HCT116 (cell line): ENCODE data around the gene GJD2. TPM values are rescaled to one million over a fixed set of nuclear protein-coding genes. Genes with fewer than 3 reads are reported as not detected.

Experiments used
- ATAC-seq: fragments of 200-7000 bp; cut with Tn5 transposase; 2 replicates; pipeline ENCODE4 v1.9.1; 2020; ENCODE audit warnings: mild to moderate bottlenecking, moderate library complexity
- BruUV-seq: library from RNA; stranded (reverse); fragments of 400-500 nt; replicated peaks from 2 replicates; lab custom pipeline; 2021; lab: Mats Ljungman, UMichigan
- CTCF ChIA-PET: fragments of 300-600 bp; sonication (Branson Sonifier 250); formaldehyde crosslinking; loops from one replicate; lab custom pipeline; 2021; ENCODE audit warnings: antibody characterized with exemption; lab: Charles Lee
- POLR2A ChIA-PET: fragments of 300-600, 350-600 bp; sonication (Branson Sonifier 250); formaldehyde crosslinking; loops from one replicate; lab custom pipeline; 2021; ENCODE audit warnings: antibody characterized with exemption; lab: Charles Lee
- RAD21 ChIA-PET, 2 experiments: fragments of 300-600 bp; sonication (Branson Sonifier 250); formaldehyde crosslinking; loops; one replicate each; lab custom pipeline; 2023; ENCODE audit warnings: low total read pairs in 2 of 2; ENCODE audit not compliant: uncharacterized antibody in 2 of 2, unreplicated experiment in 2 of 2, low non-redundant PET in 1 of 2; lab: Charles Lee
- DNase-seq: peaks from one replicate; pipeline ENCODE4 v3.0.0-alpha.2; 2010; ENCODE audit warnings: low read depth, low spot score
- H2AFZ ChIP-seq: fragments of 200-600 bp; shearing (Covaris generic), sonication (generic); 2 replicates; pipeline ENCODE4 v1.6.1; 2017; ENCODE audit warnings: low read depth, mixed run types, mixed read lengths, antibody characterized with exemption, low read length; ENCODE audit not compliant: poor library complexity, severe bottlenecking
- H3K27ac ChIP-seq: 2 replicates; pipeline ENCODE4 v1.5.1; 2012; ENCODE audit warnings: low read depth, low read length
- H3K27me3 ChIP-seq: fragments of 200-600 bp; sonication (generic); 2 replicates; pipeline ENCODE4 v1.6.1; 2016; ENCODE audit warnings: mixed run types, low read length, mixed read lengths; ENCODE audit not compliant: insufficient read depth
- H3K36me3 ChIP-seq, 2 experiments: fragments of 200-500 bp in 1 of 2; fragments of 200-600 bp in 1 of 2; sonication (Bioruptor generic) in 1 of 2; sonication (generic) in 1 of 2; 2 replicates each; pipeline versions ENCODE4 v1.5.1 to v1.6.1; 2014 to 2016; ENCODE audit warnings: low read length in 2 of 2, inconsistent platforms in 1 of 2, mixed read lengths in 1 of 2, mixed run types in 1 of 2; ENCODE audit not compliant: insufficient read depth in 2 of 2, control insufficient read depth in 1 of 2
- H3K4me1 ChIP-seq, 2 experiments: fragments of 200-600 bp in 1 of 2; sonication (generic) in 1 of 2; 2 replicates each; pipeline versions ENCODE4 v1.5.1 to v1.6.1; 2012 to 2017; ENCODE audit warnings: low read length in 2 of 2, inconsistent platforms in 1 of 2, mild to moderate bottlenecking in 1 of 2, mixed read lengths in 1 of 2, mixed run types in 1 of 2, moderate library complexity in 1 of 2; ENCODE audit not compliant: insufficient read depth in 2 of 2, control insufficient read depth in 1 of 2
- H3K4me2 ChIP-seq: fragments of 200-600 bp; sonication (generic); 2 replicates; pipeline ENCODE4 v1.6.1; 2017; ENCODE audit warnings: mixed run types, low read length, mixed read lengths
- H3K4me3 ChIP-seq, 2 experiments: fragments of 200-600 bp in 1 of 2; sonication (generic) in 1 of 2; replicated peaks in 1 of 2; 2 replicates each; pipeline ENCODE4 v1.5.1; 2011 to 2016; ENCODE audit warnings: low read length in 2 of 2, control low read depth in 1 of 2, low read depth in 1 of 2, mild to moderate bottlenecking in 1 of 2, mixed read lengths in 1 of 2, mixed run types in 1 of 2
- H3K79me2 ChIP-seq: fragments of 200-600 bp; sonication (generic); 2 replicates; pipeline ENCODE4 v1.6.1; 2017; ENCODE audit warnings: mild to moderate bottlenecking, mixed run types, low read length, moderate library complexity, mixed read lengths; ENCODE audit not compliant: insufficient read depth
- H3K9ac ChIP-seq: fragments of 200-600 bp; sonication (generic); 2 replicates; pipeline ENCODE4 v1.6.1; 2016; ENCODE audit warnings: low read length, mixed read lengths
- H3K9me2 ChIP-seq: fragments of 200-600 bp; sonication (generic), shearing (Covaris generic); 2 replicates; pipeline ENCODE4 v1.6.1; 2017; ENCODE audit warnings: mixed run types, mild to moderate bottlenecking, moderate library complexity; ENCODE audit not compliant: insufficient read depth
- H3K9me3 ChIP-seq, 2 experiments: fragments of 200-500 bp in 1 of 2; fragments of 200-600 bp in 1 of 2; sonication (Bioruptor generic) in 1 of 2; sonication (generic) in 1 of 2; 2 replicates each; pipeline ENCODE4 v1.6.1; 2014 to 2017; ENCODE audit warnings: low read length in 2 of 2, mixed read lengths in 2 of 2, inconsistent platforms in 1 of 2, low read depth in 1 of 2, mild to moderate bottlenecking in 1 of 2, mixed run types in 1 of 2, moderate library complexity in 1 of 2; ENCODE audit not compliant: control insufficient read depth in 1 of 2, insufficient read depth in 1 of 2
- H4K20me1 ChIP-seq: fragments of 200-600 bp; sonication (generic), shearing (Covaris generic); 2 replicates; pipeline ENCODE4 v1.6.1; 2017; ENCODE audit warnings: mixed run types, mild to moderate bottlenecking, moderate library complexity; ENCODE audit not compliant: insufficient read depth
- CBX3 ChIP-seq: IDR thresholded peaks from 2 replicates; pipeline ENCODE4 v1.6.1; 2012; ENCODE audit warnings: low read depth
- EGR1 ChIP-seq: IDR thresholded peaks from 2 replicates; pipeline ENCODE4 v1.6.1; 2012; ENCODE audit warnings: low read depth
- ELF1 ChIP-seq: IDR thresholded peaks from 2 replicates; pipeline ENCODE4 v1.6.1; 2012; ENCODE audit warnings: low read depth, borderline replicate concordance
- EZH2 ChIP-seq: fragments of 200-600 bp; sonication (generic); IDR thresholded peaks from 2 replicates; pipeline ENCODE4 v1.6.1; 2017; ENCODE audit warnings: antibody characterized with exemption, mixed run types
- FOSL1 ChIP-seq: IDR thresholded peaks from 2 replicates; pipeline ENCODE4 v1.6.1; 2012; ENCODE audit warnings: low read depth
- JUND ChIP-seq: IDR thresholded peaks from 2 replicates; pipeline ENCODE4 v1.6.1; 2012
- MAX ChIP-seq: IDR thresholded peaks from 2 replicates; pipeline ENCODE4 v1.6.1; 2012
- RAD21 ChIP-seq: IDR thresholded peaks from 2 replicates; pipeline ENCODE4 v1.6.1; 2012; ENCODE audit warnings: low read depth, mild to moderate bottlenecking
- SIN3A ChIP-seq: IDR thresholded peaks from 2 replicates; pipeline ENCODE4 v1.6.1; 2012; ENCODE audit warnings: low read depth
- TCF7L2 ChIP-seq: IDR thresholded peaks from 2 replicates; pipeline ENCODE4 v1.7.0; 2011; ENCODE audit warnings: borderline replicate concordance, inconsistent platforms; ENCODE audit not compliant: insufficient read depth, insufficient read length; ENCODE audit errors: extremely low read depth
- YY1 ChIP-seq: IDR thresholded peaks from 2 replicates; pipeline ENCODE4 v1.6.1; 2011; ENCODE audit warnings: low read length, low read depth, moderate library complexity, mild to moderate bottlenecking; ENCODE audit not compliant: insufficient replicate concordance; ENCODE audit errors: extremely low read depth
- ZFX ChIP-seq: fragments of 450-650 bp; IDR thresholded peaks from 2 replicates; pipeline ENCODE4 v1.6.1; 2017
- ZNF274 ChIP-seq: fragments of 200-500 bp; sonication (Bioruptor generic); IDR thresholded peaks from 2 replicates; pipeline ENCODE4 v1.6.1; 2014; ENCODE audit warnings: mild to moderate bottlenecking, low read depth, low read length, inconsistent platforms
- intact Hi-C: fragments of 100-400 bp; cut with micrococcal nuclease; formaldehyde crosslinking; loops from 2 replicates; pipeline ENCODE4 v1.10.0; 2022
- total RNA-seq: library from RNA; stranded (reverse); gene quantifications from one replicate; pipeline ENCODE4 v1.2.1, GENCODE V29; 2021; ENCODE audit not compliant: unreplicated experiment
- TF ChIP-seq, protein P1 (sequence below), 3 experiments: fragments of 200-600 bp in 1 of 3; sonication (generic) in 1 of 3; IDR thresholded peaks in 2 of 3; conservative IDR thresholded peaks in 1 of 3; 2 replicates each; pipeline ENCODE4 v1.5.1; 2012 to 2017; ENCODE audit warnings: low read depth in 2 of 3, low read length in 2 of 3, antibody characterized with exemption in 1 of 3, borderline replicate concordance in 1 of 3, control low read depth in 1 of 3, mild to moderate bottlenecking in 1 of 3, mixed read lengths in 1 of 3, mixed run types in 1 of 3, moderate library complexity in 1 of 3; ENCODE audit not compliant: insufficient read depth in 1 of 3
- TF ChIP-seq, protein P2 (sequence below): IDR thresholded peaks from 2 replicates; pipeline ENCODE4 v1.6.1; 2012
- TF ChIP-seq, protein P3 (sequence below): IDR thresholded peaks from 2 replicates; pipeline ENCODE4 v1.6.1; 2012; ENCODE audit warnings: low read depth

GJD2 gene
- total RNA-seq, 1 experiment from 2014 or later: not detected

- TF ChIP-seq CBX3 (no peak), YY1 (no peak), JUND (no peak)
- TF ChIP-seq, protein P1, sequence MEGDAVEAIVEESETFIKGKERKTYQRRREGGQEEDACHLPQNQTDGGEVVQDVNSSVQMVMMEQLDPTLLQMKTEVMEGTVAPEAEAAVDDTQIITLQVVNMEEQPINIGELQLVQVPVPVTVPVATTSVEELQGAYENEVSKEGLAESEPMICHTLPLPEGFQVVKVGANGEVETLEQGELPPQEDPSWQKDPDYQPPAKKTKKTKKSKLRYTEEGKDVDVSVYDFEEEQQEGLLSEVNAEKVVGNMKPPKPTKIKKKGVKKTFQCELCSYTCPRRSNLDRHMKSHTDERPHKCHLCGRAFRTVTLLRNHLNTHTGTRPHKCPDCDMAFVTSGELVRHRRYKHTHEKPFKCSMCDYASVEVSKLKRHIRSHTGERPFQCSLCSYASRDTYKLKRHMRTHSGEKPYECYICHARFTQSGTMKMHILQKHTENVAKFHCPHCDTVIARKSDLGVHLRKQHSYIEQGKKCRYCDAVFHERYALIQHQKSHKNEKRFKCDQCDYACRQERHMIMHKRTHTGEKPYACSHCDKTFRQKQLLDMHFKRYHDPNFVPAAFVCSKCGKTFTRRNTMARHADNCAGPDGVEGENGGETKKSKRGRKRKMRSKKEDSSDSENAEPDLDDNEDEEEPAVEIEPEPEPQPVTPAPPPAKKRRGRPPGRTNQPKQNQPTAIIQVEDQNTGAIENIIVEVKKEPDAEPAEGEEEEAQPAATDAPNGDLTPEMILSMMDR (IDR thresholded peaks at IDR 0.05 in 2 of 3, conservative IDR thresholded peaks at IDR 0.05 in 1 of 3; ENCODE audit: borderline replicate concordance in 1 of 3, insufficient read depth in 1 of 3, low read depth in 2 of 3, low read length in 2 of 3): no peak
- TF ChIP-seq, protein P2, sequence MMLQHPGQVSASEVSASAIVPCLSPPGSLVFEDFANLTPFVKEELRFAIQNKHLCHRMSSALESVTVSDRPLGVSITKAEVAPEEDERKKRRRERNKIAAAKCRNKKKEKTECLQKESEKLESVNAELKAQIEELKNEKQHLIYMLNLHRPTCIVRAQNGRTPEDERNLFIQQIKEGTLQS: no peak
Observed at GRCh38 chr15:34802803-34803750, 48.3 kb upstream of the GJD2 start (continued).

DNA sequence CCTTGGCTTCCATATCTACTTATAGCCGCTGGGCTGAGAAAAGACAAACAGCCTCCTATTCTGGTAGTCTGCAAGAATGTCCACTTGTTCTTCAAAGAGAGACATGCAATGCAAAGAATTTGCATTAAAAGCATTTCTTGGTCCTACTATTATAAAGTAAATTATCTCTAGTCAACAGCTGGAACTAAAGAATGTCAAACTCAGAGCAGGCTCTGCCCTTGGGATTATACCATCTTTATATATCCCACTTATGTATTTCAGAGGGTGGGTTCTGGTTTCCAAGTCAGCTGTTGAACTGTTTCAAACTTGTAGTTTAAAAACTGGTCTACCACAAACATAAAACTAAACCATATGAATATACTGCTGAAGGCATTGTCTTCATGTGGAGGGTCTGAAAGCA lies 47.6 kb upstream of the GJD2 start:
- ChIA-PET RAD21 (no interaction called here), CTCF (no interaction called here), POLR2A (no interaction called here)
- no peaks in the 10 kb centered on the region; the same call in none of the 2 replicates for H3K27me3 ChIP-seq
- DNase-seq (no peak), ATAC-seq (no peak)
- H2AFZ ChIP-seq: no peak overlapping the region
- no peaks in the 10 kb centered on the region for H3K4me1 ChIP-seq
- no peaks in the 10 kb centered on the region for H3K36me3 ChIP-seq
- H3K79me2 ChIP-seq: no peaks in the 10 kb centered on the region
- H3K9me2 ChIP-seq: no peaks in the 10 kb centered on the region
- no peak overlapping the region for H3K4me2 ChIP-seq
- no TSS peak for BruUV-seq
- H3K4me3 ChIP-seq: no peak overlapping the region
- no peaks in the 10 kb centered on the region for H3K9me3 ChIP-seq
- H4K20me1 ChIP-seq: no peaks in the 10 kb centered on the region
- no peak overlapping the region for H3K27ac ChIP-seq
- no peak overlapping the region for H3K9ac ChIP-seq
- intact Hi-C loops: loop anchor here (2.0 kb wide), 1 partner anchor 18 kb away; no protein-coding TSS in a partner anchor
- TF ChIP-seq ELF1 (no peak), FOSL1 (no peak), ZFX (no peak), CBX3 (no peak), MAX (no peak), JUND (no peak), RAD21 (no peak), YY1 (no peak), SIN3A (no peak), ZNF274 (no peak), TCF7L2 (no peak), EGR1 (no peak), EZH2 (no peak)
- TF ChIP-seq, protein P3, sequence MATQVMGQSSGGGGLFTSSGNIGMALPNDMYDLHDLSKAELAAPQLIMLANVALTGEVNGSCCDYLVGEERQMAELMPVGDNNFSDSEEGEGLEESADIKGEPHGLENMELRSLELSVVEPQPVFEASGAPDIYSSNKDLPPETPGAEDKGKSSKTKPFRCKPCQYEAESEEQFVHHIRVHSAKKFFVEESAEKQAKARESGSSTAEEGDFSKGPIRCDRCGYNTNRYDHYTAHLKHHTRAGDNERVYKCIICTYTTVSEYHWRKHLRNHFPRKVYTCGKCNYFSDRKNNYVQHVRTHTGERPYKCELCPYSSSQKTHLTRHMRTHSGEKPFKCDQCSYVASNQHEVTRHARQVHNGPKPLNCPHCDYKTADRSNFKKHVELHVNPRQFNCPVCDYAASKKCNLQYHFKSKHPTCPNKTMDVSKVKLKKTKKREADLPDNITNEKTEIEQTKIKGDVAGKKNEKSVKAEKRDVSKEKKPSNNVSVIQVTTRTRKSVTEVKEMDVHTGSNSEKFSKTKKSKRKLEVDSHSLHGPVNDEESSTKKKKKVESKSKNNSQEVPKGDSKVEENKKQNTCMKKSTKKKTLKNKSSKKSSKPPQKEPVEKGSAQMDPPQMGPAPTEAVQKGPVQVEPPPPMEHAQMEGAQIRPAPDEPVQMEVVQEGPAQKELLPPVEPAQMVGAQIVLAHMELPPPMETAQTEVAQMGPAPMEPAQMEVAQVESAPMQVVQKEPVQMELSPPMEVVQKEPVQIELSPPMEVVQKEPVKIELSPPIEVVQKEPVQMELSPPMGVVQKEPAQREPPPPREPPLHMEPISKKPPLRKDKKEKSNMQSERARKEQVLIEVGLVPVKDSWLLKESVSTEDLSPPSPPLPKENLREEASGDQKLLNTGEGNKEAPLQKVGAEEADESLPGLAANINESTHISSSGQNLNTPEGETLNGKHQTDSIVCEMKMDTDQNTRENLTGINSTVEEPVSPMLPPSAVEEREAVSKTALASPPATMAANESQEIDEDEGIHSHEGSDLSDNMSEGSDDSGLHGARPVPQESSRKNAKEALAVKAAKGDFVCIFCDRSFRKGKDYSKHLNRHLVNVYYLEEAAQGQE: no peak
